PC-9 (cell line): ENCODE results near the gene KRTAP5-1.
"Not testable (repeated sequence)": the region's sequence is repeated elsewhere in the genome, so short reads cannot be mapped to it uniquely, and the experiment has no call there.

Experiments used
- CTCF ChIP-seq: fragments of 200-600 bp; sonication (generic); conservative IDR thresholded peaks from 2 replicates; pipeline ENCODE4 v1.6.1; 2017; ENCODE audit warnings: mixed run types, antibody characterized with exemption, mild to moderate bottlenecking, moderate library complexity
- EZH2 ChIP-seq: fragments of 200-600 bp; sonication (generic); IDR thresholded peaks from 2 replicates; pipeline ENCODE4 v1.8.0; 2017; ENCODE audit warnings: antibody characterized with exemption, low read depth

GRCh38 chr11:1598406-1598805 is 13.3 kb upstream of the KRTAP5-1 start:
- TF ChIP-seq CTCF, EZH2: not testable (repeated sequence)
